HG02571 (cell line): ENCODE data around the gene TPGS2.
"Not testable (repeated sequence)": the region's sequence is repeated elsewhere in the genome, so short reads cannot be mapped to it uniquely, and the experiment has no call there.

Experiments used
- ATAC-seq: cut with Tn5 transposase; IDR thresholded peaks from one replicate; pipeline ENCODE4 v1.9.1; 2021; ENCODE audit warnings: mild to moderate bottlenecking, moderate library complexity; ENCODE audit not compliant: unreplicated experiment

The TPGS2 gene

DNA sequence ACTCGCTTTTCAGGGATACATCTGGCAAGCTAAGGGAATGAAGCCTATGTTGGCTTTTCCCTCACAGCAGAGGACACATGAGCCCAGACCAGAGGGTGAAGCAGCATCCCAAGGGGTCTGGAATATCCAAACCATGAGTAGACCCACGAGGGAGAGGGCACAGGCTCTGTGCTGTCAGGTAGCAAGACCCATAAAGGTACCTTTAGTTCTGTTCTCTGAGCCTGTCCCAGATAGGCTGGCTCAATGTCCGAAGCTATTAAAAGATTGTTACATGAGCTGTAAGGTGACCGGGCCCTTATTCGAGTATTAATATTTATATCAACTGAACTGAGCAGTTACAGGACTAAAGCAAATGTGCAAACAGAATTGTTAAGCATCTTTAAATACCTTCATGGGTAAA lies 52.2 kb downstream of the TPGS2 start:
- ATAC-seq: no peak

DNA sequence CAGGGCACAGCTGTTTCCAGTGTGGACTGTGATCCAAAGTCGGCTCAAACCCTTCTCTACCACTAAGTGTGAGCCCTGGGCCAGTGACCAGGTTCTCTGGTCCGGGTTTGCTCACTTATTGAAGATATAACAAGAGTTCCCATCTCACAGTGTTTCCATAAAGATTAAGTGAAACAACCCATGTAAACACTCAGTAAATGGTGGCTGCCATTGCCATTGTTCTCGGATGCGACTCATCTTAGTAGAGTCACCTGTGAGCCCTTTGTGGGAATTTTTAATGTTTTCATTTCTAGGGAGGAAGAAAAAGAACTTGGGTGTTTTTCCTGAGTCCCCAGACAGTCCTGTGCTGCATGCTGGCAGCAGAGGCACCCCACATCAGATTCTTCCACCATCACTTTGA lies 53.4 kb downstream of the TPGS2 start:
- no peak for ATAC-seq

DNA sequence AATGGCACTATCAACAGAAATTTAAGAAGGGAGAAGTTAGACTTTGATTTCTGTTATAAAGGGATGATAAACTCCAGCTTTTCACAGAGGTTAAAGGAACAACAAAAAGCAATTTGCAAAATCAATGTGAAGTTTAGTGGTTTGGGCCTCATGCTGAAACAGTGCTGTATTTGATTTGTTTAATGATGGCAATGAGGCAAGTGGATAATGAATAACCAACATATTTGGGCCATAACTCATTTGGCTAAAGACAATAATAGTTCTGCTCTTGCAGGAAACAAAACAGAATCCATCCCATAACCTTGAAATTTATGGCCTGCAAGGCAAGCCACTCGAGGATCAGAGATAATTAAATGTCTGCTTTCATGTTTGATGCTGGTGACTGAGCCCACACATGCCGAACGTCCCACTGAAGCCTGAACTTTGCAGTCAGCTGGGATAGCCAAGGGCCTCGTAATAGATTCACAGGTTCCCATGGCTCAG lies 56.5 kb downstream of the TPGS2 start:
- no peak for ATAC-seq

DNA sequence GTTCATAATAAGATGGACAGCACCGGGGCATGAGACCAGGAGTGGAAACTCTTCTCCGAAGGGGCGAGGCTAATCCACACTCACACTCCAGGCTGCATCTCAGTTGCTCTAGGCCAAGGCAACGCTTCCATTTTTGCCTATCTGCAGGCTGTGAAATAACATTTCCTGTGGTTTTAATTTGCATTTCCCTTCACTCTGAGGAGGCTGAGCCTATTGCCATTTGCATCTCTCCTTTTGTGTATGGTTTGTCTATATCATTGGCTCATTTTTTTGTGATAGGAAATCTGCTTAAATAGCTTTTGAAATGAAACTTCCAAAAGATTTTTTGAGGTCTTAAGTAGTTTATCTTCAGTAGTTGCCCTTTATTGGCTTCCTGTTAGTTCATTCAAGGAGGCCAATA lies 57.6 kb downstream of the TPGS2 start:
- ATAC-seq: no peak

DNA sequence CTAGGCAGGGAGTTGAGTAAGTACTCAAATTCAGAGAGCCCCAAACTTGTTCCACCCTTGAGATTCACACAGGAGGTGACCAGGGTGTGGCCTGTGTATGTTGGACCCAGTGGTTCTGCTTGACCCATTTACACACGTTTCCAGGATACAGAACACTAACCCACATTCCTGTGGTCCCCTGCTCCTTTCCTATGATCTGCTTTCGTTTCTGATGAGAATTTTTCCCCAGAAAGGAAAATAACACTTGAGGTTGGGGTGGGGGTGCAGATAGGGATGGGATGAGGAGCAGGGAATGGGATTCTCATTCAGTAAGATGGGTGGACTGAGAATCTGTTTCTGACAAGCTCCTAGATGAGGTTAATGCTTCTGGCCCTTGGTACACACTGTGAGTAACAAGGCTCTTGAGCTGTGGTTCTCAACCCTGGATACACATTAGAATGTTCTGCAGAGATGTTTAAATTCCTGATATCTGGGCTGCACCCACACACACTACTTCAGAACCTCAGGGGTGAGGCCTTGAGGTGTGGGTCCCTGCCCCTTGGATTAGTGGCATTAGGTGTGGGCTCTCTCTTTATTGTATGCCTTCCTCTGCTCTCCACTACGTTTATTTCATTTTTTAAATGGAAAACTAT lies 58.4 kb downstream of the TPGS2 start:
- no peak for ATAC-seq

DNA sequence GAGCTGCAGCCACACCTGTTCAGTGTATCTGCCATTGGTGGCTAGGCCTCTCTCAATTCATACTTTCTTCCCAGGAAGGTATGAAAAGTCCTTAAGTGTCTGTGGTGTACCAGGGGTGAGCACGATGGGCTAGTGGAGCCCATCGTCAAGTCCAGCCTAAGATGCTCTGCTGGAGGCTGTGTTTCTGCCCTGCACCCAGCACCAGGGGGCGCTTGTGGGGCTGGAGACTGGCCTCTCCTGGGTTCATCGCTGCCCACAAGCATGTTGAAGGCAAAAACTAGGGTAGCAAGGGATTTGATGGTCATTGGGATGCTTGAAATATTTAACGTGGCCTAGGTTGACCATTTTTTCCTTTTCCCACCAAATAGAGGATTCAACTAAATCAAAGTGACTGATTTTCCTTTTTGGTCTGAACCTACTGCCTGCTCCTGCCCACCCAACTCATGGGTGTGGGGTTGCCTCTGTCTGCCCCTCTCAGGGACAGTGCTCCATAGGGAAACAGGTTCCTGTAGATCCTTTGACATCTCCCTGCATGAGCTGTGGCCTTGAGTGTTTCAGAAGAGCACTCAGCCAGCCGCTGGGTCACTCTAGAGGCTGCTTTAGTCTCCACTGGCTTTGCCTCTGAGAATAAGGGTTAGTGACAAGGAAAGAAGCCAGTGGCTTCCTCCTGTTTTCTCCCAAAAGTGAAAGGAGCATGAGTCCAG lies 59.0 kb downstream of the TPGS2 start:
- ATAC-seq: no peak

DNA sequence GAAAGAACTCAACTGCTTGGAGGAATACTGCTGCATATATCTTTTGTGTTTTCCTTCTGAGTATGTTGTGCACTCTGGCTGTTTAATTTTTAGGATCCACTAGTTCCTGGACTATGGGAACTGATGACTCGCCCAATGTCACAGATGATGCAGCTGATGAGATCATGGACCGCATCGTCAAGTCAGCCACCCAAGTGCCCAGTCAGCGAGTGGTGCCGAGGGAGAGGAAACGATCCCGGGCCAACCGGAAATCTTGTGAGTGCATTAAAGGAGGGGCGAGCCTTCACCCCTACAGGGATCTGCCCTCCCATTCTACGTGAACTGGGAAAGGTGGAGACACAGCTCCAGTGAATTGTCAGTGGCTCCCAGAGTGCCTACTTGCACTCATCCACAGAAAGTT lies 59.6 kb downstream of the TPGS2 start:
- no peak for ATAC-seq

DNA sequence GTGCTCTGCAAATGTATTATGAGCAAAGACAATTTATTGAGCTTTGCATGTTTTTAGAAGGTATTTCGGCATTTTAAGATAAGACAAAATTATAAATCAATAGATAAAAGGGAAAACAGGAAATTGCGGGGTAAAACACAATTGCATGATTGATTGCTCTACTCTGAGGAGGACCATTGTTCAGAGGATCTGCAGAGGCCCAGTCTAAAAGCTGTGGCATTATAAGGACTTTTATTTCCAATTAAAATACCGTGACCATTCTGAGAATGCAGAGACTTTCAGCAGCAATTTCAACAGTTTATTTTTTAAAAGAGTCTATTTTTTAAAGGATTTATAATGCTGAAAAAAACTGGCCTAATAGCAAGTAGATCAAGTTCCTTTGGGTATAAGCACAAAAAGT lies 62.0 kb downstream of the TPGS2 start:
- no peak for ATAC-seq

DNA sequence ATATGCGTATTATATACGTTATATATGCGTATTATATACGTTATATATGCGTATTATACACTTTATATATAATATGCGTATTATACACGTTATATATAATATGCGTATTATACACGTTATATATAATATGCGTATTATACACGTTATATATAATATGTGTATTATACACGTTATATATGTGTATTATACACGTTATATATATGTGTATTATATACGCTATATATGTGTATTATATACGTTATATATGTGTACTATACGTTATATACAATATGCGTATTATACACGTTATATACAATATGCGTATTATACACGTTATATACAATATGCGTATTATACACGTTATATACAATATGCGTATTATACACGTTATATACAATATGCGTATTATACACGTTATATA lies 65.8 kb downstream of the TPGS2 start:
- ATAC-seq: not testable (repeated sequence)

DNA sequence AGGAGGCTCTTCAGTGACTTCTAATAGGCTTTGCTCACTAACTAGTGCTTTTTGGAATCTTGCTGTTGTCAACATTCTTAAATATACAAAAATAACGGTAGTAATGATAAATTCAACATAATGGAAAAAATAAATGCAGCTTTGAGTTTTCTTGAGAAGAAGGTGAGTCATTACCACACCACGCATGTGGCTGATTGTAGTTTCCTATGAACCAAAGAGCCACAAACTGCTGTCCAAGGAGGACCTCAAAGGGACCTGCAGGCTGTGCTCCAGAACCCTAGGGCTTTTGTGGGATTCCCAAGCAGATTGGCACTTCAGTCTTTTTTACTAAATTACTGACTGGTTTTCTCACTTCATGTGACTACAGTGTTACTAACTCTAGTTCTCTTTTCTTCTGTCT lies 66.7 kb downstream of the TPGS2 start:
- no peak for ATAC-seq

DNA sequence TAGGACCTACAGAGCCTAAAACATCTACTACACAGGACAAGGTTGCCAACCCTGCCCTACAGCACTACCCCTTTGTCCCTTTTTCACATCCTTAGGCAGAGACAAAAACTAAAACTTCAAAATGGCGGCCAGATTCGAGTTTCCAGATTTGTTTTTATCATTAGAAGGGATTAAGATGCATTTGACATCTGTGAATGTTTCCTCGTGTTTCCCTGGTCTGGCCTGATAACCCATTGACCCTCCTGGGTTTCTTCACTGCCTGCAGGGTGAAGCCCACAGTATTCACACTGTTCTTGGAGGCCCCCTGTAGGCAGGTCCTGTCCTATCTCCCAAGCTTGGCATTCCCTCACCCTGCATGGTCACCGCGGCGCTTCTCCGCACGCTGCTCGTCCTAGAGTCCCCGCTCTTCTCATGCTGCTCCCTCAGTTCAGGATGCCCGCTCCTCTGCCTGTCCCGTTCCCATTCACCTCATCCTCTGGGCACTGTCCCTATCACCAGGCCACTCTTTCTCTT lies 67.6 kb downstream of the TPGS2 start:
- ATAC-seq: no peak

DNA sequence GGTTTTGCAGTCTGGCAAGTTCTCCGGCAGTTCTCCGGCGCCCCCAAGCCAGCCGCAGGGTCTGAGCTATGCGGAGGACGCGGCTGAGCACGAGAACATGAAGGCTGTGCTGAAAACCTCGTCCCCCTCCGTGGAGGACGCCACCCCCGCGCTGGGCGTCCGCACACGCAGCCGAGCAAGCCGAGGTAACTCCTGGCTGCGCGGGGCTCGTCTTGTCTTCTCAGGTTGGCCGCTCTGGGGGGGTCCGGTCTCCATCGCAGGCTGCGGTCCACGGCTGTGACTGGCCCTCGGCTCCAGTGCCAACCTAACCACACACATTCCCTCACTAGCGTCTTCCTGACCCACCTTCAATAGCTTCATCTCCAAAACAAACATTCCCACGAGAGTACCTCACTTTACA lies 68.2 kb downstream of the TPGS2 start:
- ATAC-seq: no peak

DNA sequence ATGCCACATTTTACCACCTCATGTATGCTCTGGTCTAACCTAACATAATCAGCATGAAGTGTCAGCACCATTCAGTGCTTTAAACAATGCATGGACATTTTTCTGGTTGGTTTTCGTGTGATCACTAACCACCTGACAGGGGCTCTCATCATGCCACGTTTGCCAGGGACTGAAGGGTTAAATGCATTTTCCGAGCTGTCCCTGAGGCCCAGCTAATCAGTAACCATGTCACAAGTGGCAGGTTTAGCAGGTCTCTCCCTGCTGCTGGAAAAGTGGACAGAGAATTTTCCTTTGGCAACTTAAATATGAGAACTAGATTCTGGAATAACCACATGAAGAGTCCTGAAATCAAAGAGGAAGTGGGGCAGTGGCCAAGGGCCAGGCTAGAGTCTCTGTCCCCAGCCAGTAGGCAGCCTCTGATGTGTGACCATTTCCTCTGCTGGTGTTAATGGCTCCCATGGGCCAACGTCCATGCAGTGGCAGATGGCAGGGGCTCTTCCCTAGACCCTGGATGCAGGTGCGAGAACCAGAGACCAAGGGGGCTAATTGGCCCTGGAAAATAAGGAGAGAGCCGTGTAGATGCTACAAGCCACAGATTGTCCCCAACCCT lies 69.5 kb downstream of the TPGS2 start:
- ATAC-seq: no peak

DNA sequence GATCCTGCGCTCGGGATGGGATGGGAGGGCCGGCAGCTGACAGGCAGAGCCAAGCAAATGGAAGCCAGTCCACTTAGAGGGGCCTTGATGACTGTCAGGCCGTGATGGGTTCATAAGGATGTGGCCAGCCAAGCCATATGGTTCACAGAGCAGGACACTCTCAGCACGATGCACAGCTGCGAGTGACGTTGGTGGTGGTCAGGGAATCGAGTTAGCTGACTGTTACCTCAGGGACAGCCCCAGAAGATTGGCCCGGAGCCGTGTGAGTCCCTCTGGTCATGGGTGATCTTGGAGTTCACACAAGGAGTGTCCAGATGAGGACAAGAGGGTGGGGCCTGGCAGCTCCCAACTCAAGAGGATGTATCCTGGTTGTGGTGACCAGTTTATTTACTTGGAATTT lies 70.2 kb downstream of the TPGS2 start:
- ATAC-seq: no peak

DNA sequence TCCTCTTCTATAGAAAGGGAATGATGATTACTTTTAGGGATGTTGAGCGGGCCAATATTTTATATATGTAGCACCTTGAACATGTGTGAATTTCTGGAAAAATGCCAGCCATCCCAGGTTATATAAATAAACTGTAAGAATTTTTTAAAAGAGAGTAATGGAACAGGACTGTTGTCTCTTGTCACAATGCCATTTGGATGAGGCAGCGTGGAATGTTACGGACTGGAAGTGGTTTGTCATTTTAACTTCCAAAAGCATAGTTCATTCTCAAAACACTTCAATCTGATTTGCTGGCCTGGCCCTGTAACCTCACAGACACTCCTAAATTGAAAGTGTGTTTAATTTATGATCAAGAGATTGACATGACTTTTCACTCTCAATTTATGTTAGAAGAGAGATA lies 70.8 kb downstream of the TPGS2 start:
- no peak for ATAC-seq

DNA sequence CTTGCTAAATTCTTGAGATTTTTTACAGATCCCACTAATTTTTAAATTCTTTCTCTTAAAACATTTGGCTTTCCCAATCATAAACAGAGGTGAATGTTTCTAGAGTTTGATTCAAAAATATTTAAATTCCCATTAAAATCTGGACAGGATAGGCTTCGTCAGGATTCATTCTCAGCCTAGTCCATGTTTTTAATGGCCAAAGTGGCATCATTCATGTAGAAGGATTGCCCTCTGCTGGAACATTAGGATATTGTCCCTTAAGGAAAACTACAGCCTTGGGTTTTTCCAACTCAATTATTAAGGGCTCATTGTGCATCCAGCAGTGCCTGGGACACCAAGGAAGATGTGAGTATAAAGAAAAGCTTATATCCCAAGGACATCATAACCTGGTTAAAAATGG lies 71.7 kb downstream of the TPGS2 start:
- ATAC-seq: no peak

DNA sequence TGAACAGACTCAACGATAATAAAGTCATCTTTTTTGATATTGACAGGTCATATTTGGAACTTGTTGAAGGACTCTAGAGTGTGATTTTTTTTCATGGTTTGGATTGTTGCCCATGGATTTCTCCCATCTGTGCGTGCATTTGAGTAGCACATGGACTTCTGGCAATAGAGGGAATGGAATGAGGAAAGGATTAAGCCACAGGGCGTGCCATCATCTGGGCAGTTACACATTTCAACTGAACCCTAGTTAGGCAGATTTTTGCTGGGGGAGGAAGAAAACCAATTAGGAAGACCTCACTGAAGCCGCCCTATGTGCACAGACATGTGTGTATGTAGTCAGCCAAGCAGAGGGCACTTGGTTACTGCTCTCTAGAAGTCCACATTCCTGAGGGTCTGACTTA lies 72.6 kb downstream of the TPGS2 start:
- ATAC-seq: no peak

DNA sequence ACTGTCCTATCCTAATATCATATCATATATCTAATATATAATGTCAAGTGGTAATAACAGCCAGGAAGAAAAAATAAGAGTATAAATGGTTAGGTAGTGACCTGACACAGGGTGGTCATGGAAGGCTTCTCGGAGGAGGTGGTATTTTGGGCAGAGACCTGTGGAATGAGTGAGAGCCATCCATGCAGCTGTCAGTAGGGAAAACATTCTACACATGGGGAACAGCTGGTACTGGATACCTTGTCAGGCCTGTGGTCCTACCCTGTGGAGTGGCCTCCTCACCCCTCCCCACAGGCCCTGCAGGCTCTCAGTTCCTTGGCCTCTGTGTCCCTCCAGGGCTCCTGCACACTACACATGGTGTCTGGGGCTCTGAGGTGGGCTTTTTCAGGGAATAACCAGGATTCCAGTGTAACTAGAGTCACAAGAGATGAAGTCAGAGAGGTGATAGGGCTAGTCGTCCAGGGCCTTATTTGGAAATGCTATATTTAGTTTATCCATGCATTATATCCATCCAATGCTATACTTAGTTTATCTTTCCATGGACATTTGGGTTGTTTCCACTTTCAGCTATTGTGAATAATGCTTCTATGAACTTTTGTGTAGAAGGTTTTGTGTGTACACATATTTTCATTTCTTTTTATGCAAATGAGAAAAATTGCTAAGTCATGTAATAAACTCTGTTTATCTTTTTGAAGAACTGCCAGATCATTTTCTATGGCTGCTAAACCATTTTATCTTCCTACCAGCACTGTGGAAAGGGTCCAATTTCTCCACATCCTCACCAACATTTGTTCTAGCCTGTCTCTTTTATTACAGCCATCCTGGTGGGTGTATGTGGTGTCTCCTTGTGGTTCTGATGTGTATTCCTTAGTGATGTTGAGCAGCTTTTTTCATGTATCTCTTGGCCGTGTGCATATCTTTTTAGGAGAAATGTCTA lies 75.6 kb downstream of the TPGS2 start:
- ATAC-seq: no peak

DNA sequence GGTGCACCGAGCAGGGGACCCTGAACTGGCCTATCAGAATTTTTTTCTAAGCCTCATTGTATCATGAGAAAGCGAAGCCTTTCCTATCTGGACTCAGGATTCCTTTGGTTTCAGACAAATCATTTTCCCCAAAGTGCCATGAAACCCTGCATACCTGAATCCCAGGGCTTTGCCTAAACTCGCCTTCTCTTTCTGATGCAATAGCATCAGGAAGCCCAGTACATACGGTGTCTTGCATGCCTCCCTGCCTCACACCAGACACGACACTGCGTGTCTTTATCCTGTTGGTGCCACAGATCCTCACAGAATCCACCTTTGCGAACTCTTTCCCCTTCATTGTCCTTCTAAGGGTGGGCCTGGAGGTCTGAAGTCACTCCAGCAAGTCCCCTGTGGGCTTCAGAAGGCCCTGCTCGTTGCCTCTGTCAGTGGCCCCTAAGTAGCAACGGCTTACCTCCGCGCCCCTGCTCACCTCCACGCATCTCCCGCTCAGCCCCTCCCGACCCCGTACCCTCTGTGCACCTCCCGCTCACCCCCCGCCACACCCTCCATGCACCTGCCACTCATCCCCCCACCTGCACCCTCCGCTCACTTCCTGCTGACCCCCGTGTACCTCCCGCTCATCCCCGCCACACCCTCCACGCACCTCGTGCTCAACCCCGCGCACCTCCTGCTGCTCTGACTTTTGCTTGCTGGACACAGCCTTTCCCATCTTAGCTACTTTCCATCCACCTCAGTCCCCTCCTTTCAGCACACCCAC lies 83.4 kb downstream of the TPGS2 start:
- no peak for ATAC-seq

DNA sequence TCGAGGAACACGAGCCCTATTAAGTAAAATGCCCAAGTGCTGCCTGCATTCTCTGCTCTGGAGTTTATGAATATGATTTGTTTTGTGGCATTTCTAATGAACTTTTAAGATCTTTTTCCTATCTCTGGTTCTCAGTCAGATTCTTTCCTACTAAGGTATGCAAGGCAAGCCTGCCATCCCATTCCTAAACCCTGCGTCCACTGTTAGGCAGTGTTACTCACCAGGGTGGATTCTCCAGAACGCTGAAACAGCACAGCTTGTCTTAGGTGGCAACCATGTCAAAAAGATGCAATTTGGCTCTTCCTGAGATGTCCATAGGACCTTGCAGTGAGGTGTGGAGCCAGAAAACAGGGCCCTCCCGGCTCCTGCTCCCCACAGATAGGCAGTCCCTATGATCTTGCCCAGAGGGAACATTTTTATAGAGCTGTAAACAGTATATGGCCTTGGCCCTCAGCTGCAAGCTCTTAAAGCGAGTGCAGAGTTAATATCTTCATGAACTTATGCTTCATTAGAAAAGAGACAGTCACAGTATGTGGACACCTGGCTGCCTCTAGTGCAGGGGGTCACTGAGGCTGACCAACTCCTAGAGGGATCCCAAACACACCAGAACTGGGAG lies 84.4 kb downstream of the TPGS2 start:
- no peak for ATAC-seq
